Activated T-cell treated with anti-CD3 and anti-CD28 coated beads, Interleukin-2, amount 50 U/mL, for 48 hours (primary cell): ENCODE results near the gene PAX9.
A peak's percentile ranks its signal among the peaks of the same experiment; 100 is the strongest.

Source experiments
- DNase-seq, 2 experiments: peaks; one replicate each; pipeline ENCODE4 v3.0.0-alpha.2; 2020

Gene PAX9

GRCh38 chr14:36661506-36662257 is at the start of gene PAX9:
TSS of gene PAX9 (plus strand) at chr14:36661860. CDS start at chr14:36662090, 230 bp downstream.
- peak; percentile 69 to 70 for DNase-seq

- no peak for DNase-seq
These were observed 43.8 kb upstream of the PAX9 start for GRCh38 chr14:36617824-36618223.

- no peak for DNase-seq
These were observed 43.0 kb upstream of the PAX9 start for GRCh38 chr14:36618641-36619040.

- no peak for DNase-seq
These were observed 42.5 kb upstream of the PAX9 start for GRCh38 chr14:36619131-36619530.

- DNase-seq, result no peak
These were observed 41.8 kb upstream of the PAX9 start for GRCh38 chr14:36619853-36620252.

- no peak for DNase-seq
These were observed 36.6 kb upstream of the PAX9 start for GRCh38 chr14:36625014-36625413.

- DNase-seq, result no peak
These were observed 36.2 kb upstream of the PAX9 start for GRCh38 chr14:36625436-36625835.

- DNase-seq, result no peak
These were observed 35.5 kb upstream of the PAX9 start for GRCh38 chr14:36626151-36626550.

- no peak for DNase-seq
These were observed 33.7 kb upstream of the PAX9 start for GRCh38 chr14:36627981-36628380.

GRCh38 chr14:36633580-36633979 is 28.1 kb upstream of the PAX9 start:
- no peak for DNase-seq

GRCh38 chr14:36646664-36647416 is 14.8 kb upstream of the PAX9 start:
- peak in 1 of 2 experiments; percentile 16 for DNase-seq

GRCh38 chr14:36647417-36647823 is 14.2 kb upstream of the PAX9 start:
- no peak for DNase-seq

- peak; percentile 20 to 22 for DNase-seq
These were observed 13.6 kb upstream of the PAX9 start for GRCh38 chr14:36647824-36648753.

GRCh38 chr14:36649872-36650650 is 11.6 kb upstream of the PAX9 start:
- DNase-seq, result no peak

GRCh38 chr14:36652542-36653201 is 9.0 kb upstream of the PAX9 start:
- no peak for DNase-seq

GRCh38 chr14:36653413-36653812 is 8.2 kb upstream of the PAX9 start:
- DNase-seq, result no peak

- DNase-seq, result no peak
These were observed 7.5 kb upstream of the PAX9 start for GRCh38 chr14:36653962-36654793.

- no peak for DNase-seq
These were observed 6.8 kb upstream of the PAX9 start for GRCh38 chr14:36654794-36655381.

GRCh38 chr14:36655571-36655962 is 6.1 kb upstream of the PAX9 start:
- DNase-seq, result no peak

- peak; percentile 55 for DNase-seq
These were observed 5.5 kb upstream of the PAX9 start for GRCh38 chr14:36655963-36656686.
